HG03354 (cell line): ENCODE measurements around the gene ICAM5.
"Not testable (repeated sequence)": the region's sequence is repeated elsewhere in the genome, so short reads cannot be mapped to it uniquely, and the experiment has no call there.

ENCODE experiments used
- ATAC-seq: cut with Tn5 transposase; IDR thresholded peaks from one replicate; pipeline ENCODE4 v1.9.1; 2021; ENCODE audit warnings: mild to moderate bottlenecking; ENCODE audit not compliant: unreplicated experiment, poor library complexity, severe bottlenecking

ICAM5 gene

GRCh38 chr19:10269333-10270179 is 20.2 kb upstream of the ICAM5 start:
- peak; percentile 49 for ATAC-seq

GRCh38 chr19:10270180-10270615 is 19.6 kb upstream of the ICAM5 start:
- ATAC-seq, result peak; percentile 46

- ATAC-seq, result peak; percentile 57
Observed at GRCh38 chr19:10270616-10271394, 18.9 kb upstream of the ICAM5 start, which contains the start of gene ICAM1. TSS of gene ICAM1 (plus strand) at chr19:10271120. CDS start at chr19:10271160, 40 bp downstream.

GRCh38 chr19:10271543-10272086 is 18.1 kb upstream of the ICAM5 start:
- ATAC-seq, result peak; percentile 29

- ATAC-seq, result no peak
Observed at GRCh38 chr19:10274589-10274988, 15.2 kb upstream of the ICAM5 start.

- no peak for ATAC-seq
Observed at GRCh38 chr19:10277795-10278589, 11.8 kb upstream of the ICAM5 start.

GRCh38 chr19:10278935-10279334 is 10.8 kb upstream of the ICAM5 start:
- no peak for ATAC-seq

GRCh38 chr19:10279737-10280442 is 9.9 kb upstream of the ICAM5 start:
- no peak for ATAC-seq

- not testable (repeated sequence) for ATAC-seq
Observed at GRCh38 chr19:10282043-10282442, 7.7 kb upstream of the ICAM5 start.

GRCh38 chr19:10283301-10284064 is 6.3 kb upstream of the ICAM5 start:
- ATAC-seq, result no peak

- ATAC-seq, result no peak
Observed at GRCh38 chr19:10284065-10284959, 5.4 kb upstream of the ICAM5 start.

- no peak for ATAC-seq
Observed at GRCh38 chr19:10284960-10285278, 4.8 kb upstream of the ICAM5 start.

GRCh38 chr19:10285393-10285792 is 4.4 kb upstream of the ICAM5 start:
- no peak for ATAC-seq

- no peak for ATAC-seq
Observed at GRCh38 chr19:10286803-10287737, 2.7 kb upstream of the ICAM5 start, which contains the start of gene ICAM4. TSS of gene ICAM4 (plus strand) at chr19:10286955. CDS start at chr19:10287013, 58 bp downstream.

GRCh38 chr19:10288662-10289166 is 1.0 kb upstream of the ICAM5 start:
- ATAC-seq, result no peak

- no peak for ATAC-seq
Observed at GRCh38 chr19:10289167-10289835, 451 bp upstream of the ICAM5 start.
